ENCODE measurements around the gene SLC25A38.

Gene SLC25A38

GRCh38 chr3:39404943-39405686 is 21.9 kb downstream of the SLC25A38 start:
- Histone ChIP-seq H3K4me3 (ENCODE audit: low read length) (no peak overlapping the region), H3K27ac (ENCODE audit: low read depth, low read length) (no peak overlapping the region), H3K9ac (ENCODE audit: low read length) (no peak overlapping the region), H3K36me3 (ENCODE audit: control insufficient read depth, insufficient read depth, low read length) (peaks cover 4% of the 10 kb centered on the region), H3K27me3 (ENCODE audit: control insufficient read depth, insufficient read depth, low read length) (no peaks in the 10 kb centered on the region), H3K4me1 (ENCODE audit: control insufficient read depth, insufficient read depth, low read length) (peaks cover 8% of the 10 kb centered on the region)

- H3K9ac ChIP-seq (ENCODE audit: low read length): no peak overlapping the region
- H3K36me3 ChIP-seq (ENCODE audit: control insufficient read depth, insufficient read depth, low read length): peaks cover 7% of the 10 kb centered on the region
- H3K4me1 ChIP-seq (ENCODE audit: control insufficient read depth, insufficient read depth, low read length): peaks cover 8% of the 10 kb centered on the region
- peak overlapping the region; percentile 99 for H3K4me3 ChIP-seq (ENCODE audit: low read length)
- H3K27ac ChIP-seq (ENCODE audit: low read depth, low read length): peak overlapping the region; percentile 71
- H3K27me3 ChIP-seq (ENCODE audit: control insufficient read depth, insufficient read depth, low read length): no peaks in the 10 kb centered on the region
Measured at GRCh38 chr3:39405687-39406367, 22.7 kb downstream of the SLC25A38 start.

GRCh38 chr3:39406368-39407258 is 23.4 kb downstream of the SLC25A38 start, which contains the start of gene RPSA:
RPSA (plus strand) TSS chr3:39406720; CDS start chr3:39407654, 934 bp downstream.
- Histone ChIP-seq H3K36me3 (ENCODE audit: control insufficient read depth, insufficient read depth, low read length) (peaks cover 13% of the 10 kb centered on the region), H3K4me3 (ENCODE audit: low read length) (peak within 1 kb of the TSS; percentile 99), H3K4me1 (ENCODE audit: control insufficient read depth, insufficient read depth, low read length) (peaks cover 8% of the 10 kb centered on the region), H3K27ac (ENCODE audit: low read depth, low read length) (peak within 1 kb of the TSS; percentile 73), H3K9ac (ENCODE audit: low read length) (peak within 1 kb of the TSS; percentile 76), H3K27me3 (ENCODE audit: control insufficient read depth, insufficient read depth, low read length) (no peaks in the 10 kb centered on the region)

- H3K36me3 ChIP-seq (ENCODE audit: control insufficient read depth, insufficient read depth, low read length): peaks cover 19% of the 10 kb centered on the region
- H3K4me1 ChIP-seq (ENCODE audit: control insufficient read depth, insufficient read depth, low read length): peaks cover 8% of the 10 kb centered on the region
- no peaks in the 10 kb centered on the region for H3K27me3 ChIP-seq (ENCODE audit: control insufficient read depth, insufficient read depth, low read length)
- H3K4me3 ChIP-seq (ENCODE audit: low read length): peak overlapping the region; percentile 99
- H3K9ac ChIP-seq (ENCODE audit: low read length): peak overlapping the region; percentile 76
- H3K27ac ChIP-seq (ENCODE audit: low read depth, low read length): peak overlapping the region; percentile 73
Measured at GRCh38 chr3:39407259-39407629, 24.1 kb downstream of the SLC25A38 start.

- Histone ChIP-seq H3K9ac (ENCODE audit: low read length) (no peak overlapping the region), H3K4me1 (ENCODE audit: control insufficient read depth, insufficient read depth, low read length) (peaks cover 8% of the 10 kb centered on the region), H3K4me3 (ENCODE audit: low read length) (peak overlapping the region; percentile 99), H3K27ac (ENCODE audit: low read depth, low read length) (no peak overlapping the region), H3K27me3 (ENCODE audit: control insufficient read depth, insufficient read depth, low read length) (no peaks in the 10 kb centered on the region), H3K36me3 (ENCODE audit: control insufficient read depth, insufficient read depth, low read length) (peaks cover 25% of the 10 kb centered on the region)
Measured at GRCh38 chr3:39407773-39408492, 24.8 kb downstream of the SLC25A38 start.

GRCh38 chr3:39408493-39409372 is 25.6 kb downstream of the SLC25A38 start:
- H3K36me3 ChIP-seq (ENCODE audit: control insufficient read depth, insufficient read depth, low read length): peaks cover 30% of the 10 kb centered on the region

GRCh38 chr3:39409514-39410136 is 26.5 kb downstream of the SLC25A38 start:
- Histone ChIP-seq H3K9ac (ENCODE audit: low read length) (no peak overlapping the region), H3K4me1 (ENCODE audit: control insufficient read depth, insufficient read depth, low read length) (peaks cover 8% of the 10 kb centered on the region), H3K36me3 (ENCODE audit: control insufficient read depth, insufficient read depth, low read length) (peaks cover 33% of the 10 kb centered on the region), H3K27me3 (ENCODE audit: control insufficient read depth, insufficient read depth, low read length) (no peaks in the 10 kb centered on the region), H3K4me3 (ENCODE audit: low read length) (no peak overlapping the region), H3K27ac (ENCODE audit: low read depth, low read length) (no peak overlapping the region)

More at GRCh38 chr3:39408493-39409372, 25.6 kb downstream of the SLC25A38 start:
- no peak overlapping the region for H3K9ac ChIP-seq (ENCODE audit: low read length)
- H3K27me3 ChIP-seq (ENCODE audit: control insufficient read depth, insufficient read depth, low read length): no peaks in the 10 kb centered on the region
- H3K4me3 ChIP-seq (ENCODE audit: low read length): no peak overlapping the region
- peaks cover 8% of the 10 kb centered on the region for H3K4me1 ChIP-seq (ENCODE audit: control insufficient read depth, insufficient read depth, low read length)
- H3K27ac ChIP-seq (ENCODE audit: low read depth, low read length): no peak overlapping the region

- Histone ChIP-seq H3K36me3 (ENCODE audit: control insufficient read depth, insufficient read depth, low read length) (peaks cover 33% of the 10 kb centered on the region), H3K27me3 (ENCODE audit: control insufficient read depth, insufficient read depth, low read length) (no peaks in the 10 kb centered on the region), H3K27ac (ENCODE audit: low read depth, low read length) (no peak overlapping the region), H3K9ac (ENCODE audit: low read length) (no peak overlapping the region), H3K4me1 (ENCODE audit: control insufficient read depth, insufficient read depth, low read length) (peaks cover 8% of the 10 kb centered on the region), H3K4me3 (ENCODE audit: low read length) (no peak overlapping the region)
Measured at GRCh38 chr3:39410893-39411292, 27.7 kb downstream of the SLC25A38 start.

- Histone ChIP-seq H3K27me3 (ENCODE audit: control insufficient read depth, insufficient read depth, low read length) (no peaks in the 10 kb centered on the region), H3K27ac (ENCODE audit: low read depth, low read length) (no peak overlapping the region), H3K9ac (ENCODE audit: low read length) (no peak overlapping the region), H3K4me3 (ENCODE audit: low read length) (no peak overlapping the region), H3K36me3 (ENCODE audit: control insufficient read depth, insufficient read depth, low read length) (peaks cover 33% of the 10 kb centered on the region), H3K4me1 (ENCODE audit: control insufficient read depth, insufficient read depth, low read length) (peaks cover 3% of the 10 kb centered on the region)
Measured at GRCh38 chr3:39412668-39413260, 29.6 kb downstream of the SLC25A38 start.

GRCh38 chr3:39413691-39414420 is 30.7 kb downstream of the SLC25A38 start:
- no peak overlapping the region for H3K4me3 ChIP-seq (ENCODE audit: low read length)
- no peak overlapping the region for H3K27ac ChIP-seq (ENCODE audit: low read depth, low read length)
- H3K9ac ChIP-seq (ENCODE audit: low read length): no peak overlapping the region
- H3K36me3 ChIP-seq (ENCODE audit: control insufficient read depth, insufficient read depth, low read length): peaks cover 33% of the 10 kb centered on the region
- H3K27me3 ChIP-seq (ENCODE audit: control insufficient read depth, insufficient read depth, low read length): no peaks in the 10 kb centered on the region
- H3K4me1 ChIP-seq (ENCODE audit: control insufficient read depth, insufficient read depth, low read length): no peaks in the 10 kb centered on the region

Data from rectal smooth muscle tissue (tissue), 1 donor.